ENCODE data around the gene IRF2BP2.

IRF2BP2 gene

GRCh38 chr1:234614081-234614489, 4.1 kb upstream of the IRF2BP2 start:
- FAIRE-seq (no peak), DNase-seq (ENCODE audit: insufficient read length, low spot score) (no peak)

DNA sequence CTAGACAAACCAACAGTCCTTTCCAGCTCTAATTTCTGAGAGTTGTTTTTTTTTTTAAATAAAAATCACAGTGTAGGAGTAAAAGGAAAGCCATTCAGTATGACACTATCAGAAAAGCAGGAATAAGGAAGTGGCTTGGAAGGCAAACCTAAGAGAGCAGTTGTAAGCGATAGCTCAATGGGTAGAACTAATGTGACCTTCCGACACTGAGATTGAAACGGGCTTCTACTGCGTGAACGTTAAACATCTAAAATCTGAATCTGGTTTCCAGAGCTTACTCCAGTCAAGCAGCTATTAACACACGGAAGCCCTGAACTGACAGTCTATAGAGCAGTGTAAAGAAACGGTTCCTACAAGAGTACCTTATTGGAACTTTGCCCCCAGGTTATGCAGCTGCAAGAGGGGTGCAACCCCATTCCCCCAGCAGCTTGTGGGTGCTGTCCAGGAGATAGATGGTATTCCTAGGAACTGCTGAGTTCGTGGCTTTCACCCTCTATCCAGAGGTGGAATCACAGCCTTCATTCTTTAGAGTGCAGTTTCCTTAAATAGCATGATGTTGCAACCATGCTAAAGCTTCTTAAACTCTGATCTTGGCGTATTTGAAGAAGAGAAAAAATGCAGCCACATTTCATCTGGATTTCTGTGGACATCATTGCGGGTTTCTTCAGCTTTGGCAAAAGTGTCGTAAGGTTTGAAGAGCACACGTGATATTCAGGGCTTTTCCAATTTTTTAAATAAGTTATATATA, 3.3 kb upstream of the IRF2BP2 start:
- no peak for DNase-seq (ENCODE audit: insufficient read length, low spot score)
- FAIRE-seq = no peak

- DNase-seq (ENCODE audit: insufficient read length, low spot score) (peak; percentile 86), FAIRE-seq (peak; percentile 46)
Measured at GRCh38 chr1:234612352-234613127, 2.6 kb upstream of the IRF2BP2 start.

GRCh38 chr1:234611847-234612351, 1.9 kb upstream of the IRF2BP2 start:
- no peak for FAIRE-seq

GRCh38 chr1:234611225-234611846, 1.4 kb upstream of the IRF2BP2 start:
- FAIRE-seq (no peak), DNase-seq (ENCODE audit: insufficient read length, low spot score) (no peak)

More at GRCh38 chr1:234611847-234612351, 1.9 kb upstream of the IRF2BP2 start:
- DNase-seq (ENCODE audit: insufficient read length, low spot score) = no peak

GRCh38 chr1:234610666-234611224, 767 bp upstream of the IRF2BP2 start:
- DNase-seq (ENCODE audit: insufficient read length, low spot score) = peak; percentile 88
- peak; percentile 68 for FAIRE-seq

- DNase-seq (ENCODE audit: insufficient read length, low spot score) (no peak), FAIRE-seq (no peak)
Measured at GRCh38 chr1:234609691-234610042, 311 bp downstream of the IRF2BP2 start.

- DNase-seq (ENCODE audit: insufficient read length, low spot score) = no peak
- FAIRE-seq = no peak
Measured at GRCh38 chr1:234608911-234609690, 877 bp downstream of the IRF2BP2 start.

DNA sequence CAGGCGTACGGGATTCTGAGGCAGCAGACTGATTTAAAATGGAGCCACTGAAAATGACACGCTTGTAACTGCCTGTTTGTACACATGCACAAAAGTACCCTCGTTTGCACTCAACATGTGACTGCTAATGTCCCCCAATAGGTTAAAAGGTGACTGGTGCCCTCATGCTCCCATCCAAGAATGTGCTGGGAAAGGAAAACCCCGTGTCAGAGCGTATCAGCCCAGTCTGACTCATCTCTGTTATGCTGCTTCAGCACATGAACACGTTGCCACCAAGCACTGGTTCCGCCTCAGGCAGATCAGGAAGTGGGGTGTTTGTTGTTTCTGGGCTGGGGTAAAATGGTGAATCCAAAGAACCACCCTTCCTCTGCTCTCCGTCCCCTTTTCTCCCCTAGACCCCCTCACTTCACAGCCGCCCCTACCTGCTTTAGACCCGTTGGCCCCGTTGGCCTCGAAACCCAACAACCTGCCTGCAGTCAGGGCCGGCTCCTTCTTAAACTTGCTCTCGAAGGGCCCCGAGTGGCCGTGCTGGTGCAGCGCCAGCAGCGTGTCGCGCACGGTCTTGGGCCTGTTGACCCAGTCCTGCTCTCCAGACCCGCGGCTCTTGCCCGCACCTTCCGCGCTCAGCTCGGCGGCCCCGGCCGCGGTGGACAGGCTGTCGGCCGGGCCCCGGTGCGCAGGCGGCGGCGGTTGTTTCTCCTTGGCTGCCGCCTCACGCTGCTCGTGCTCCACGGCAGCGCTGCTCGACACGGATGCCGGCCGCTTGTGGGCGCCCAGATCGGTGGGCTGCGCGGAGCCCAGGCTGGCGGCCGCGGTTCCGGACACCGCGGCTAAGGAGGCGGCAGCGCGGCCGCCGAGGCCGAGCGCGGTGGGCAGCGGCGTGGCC, 1.7 kb downstream of the IRF2BP2 start:
- FAIRE-seq (peak; percentile 48), DNase-seq (ENCODE audit: insufficient read length, low spot score) (peak; percentile 77)

GRCh38 chr1:234607109-234608024, 2.6 kb downstream of the IRF2BP2 start:
- DNase-seq (ENCODE audit: insufficient read length, low spot score) = no peak
- FAIRE-seq = no peak

- FAIRE-seq (no peak), DNase-seq (ENCODE audit: insufficient read length, low spot score) (no peak)
Measured at GRCh38 chr1:234606784-234607108, 3.2 kb downstream of the IRF2BP2 start.

- FAIRE-seq = no peak
Measured at GRCh38 chr1:234605983-234606783, 3.8 kb downstream of the IRF2BP2 start.

DNA sequence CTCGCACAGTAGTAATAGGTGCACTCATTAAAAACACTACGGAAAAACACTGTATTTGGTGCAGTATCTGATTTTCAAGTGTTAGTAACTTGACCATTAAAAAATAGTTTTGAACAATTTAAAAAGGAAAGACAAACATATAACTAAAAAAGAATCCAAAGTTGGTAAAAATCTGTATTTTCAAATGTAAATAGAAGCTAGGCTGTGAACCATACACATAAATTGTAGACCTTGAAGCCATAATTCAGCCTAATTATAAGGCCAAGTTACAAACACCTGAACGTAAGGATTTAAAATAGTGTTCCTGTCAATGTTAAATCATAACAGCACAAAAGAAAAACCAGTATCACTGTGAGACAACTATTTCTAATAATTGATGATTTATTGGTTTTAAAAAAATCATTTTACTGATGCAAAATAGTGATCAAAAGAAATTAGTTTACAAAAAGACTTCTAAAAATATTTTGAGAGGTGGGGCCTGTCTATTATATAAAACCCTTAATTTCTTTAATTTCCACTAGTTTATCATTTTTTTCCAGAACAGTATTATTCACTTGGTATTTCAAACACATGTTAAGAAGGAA, 4.5 kb downstream of the IRF2BP2 start:
- no peak for FAIRE-seq
- DNase-seq (ENCODE audit: insufficient read length, low spot score) = no peak

More at GRCh38 chr1:234605983-234606783, 3.8 kb downstream of the IRF2BP2 start:
- no peak for DNase-seq (ENCODE audit: insufficient read length, low spot score)

- no peak for DNase-seq (ENCODE audit: insufficient read length, low spot score)
- no peak for FAIRE-seq
Measured at GRCh38 chr1:234604495-234605398, 5.2 kb downstream of the IRF2BP2 start.

DNA sequence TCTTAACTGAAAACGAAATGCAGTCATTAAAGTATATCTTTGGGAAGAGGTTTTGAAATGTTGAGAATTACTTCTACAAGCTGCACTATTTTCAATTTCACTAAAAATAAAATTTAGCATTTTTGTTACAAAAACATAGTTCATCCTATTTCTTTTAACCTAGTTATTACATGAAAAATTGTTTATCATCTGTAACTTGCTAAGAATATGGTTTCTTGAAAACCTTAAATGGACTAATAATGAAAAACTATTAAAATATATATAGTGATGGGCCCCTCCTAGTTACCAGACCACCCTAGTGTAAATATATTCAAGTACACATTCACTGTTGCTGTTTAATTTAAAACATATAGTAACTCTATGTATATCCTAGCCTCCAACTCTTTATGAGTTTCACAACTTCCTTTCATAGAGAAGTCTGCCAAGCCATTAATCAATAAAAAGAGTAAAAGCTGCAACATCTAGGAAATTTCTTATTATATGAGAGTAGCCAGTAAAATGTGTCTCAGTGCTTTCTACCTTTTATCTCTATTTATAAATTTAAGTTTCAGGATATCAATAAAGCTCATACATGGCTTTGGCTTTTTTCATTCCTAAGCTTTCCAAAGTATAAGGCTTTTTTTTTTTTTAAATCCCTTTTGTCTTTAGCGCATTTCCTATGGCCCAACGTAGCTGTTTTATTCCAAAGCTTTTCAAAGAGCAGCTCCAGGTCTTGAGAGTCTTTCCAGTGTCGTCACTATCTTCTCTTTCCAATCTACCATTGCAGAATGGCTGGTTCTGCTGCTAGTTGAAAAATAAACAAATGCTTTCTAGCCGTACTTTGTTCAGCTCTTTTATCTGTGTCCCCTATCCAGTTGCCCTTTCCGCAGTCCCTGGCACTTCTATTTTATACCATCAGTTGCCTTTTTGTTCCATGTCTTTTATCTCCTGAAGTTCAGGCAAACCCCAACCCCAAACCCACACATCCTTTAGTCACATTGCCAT, 6.5 kb downstream of the IRF2BP2 start:
- DNase-seq (ENCODE audit: insufficient read length, low spot score) (no peak), FAIRE-seq (no peak)

Data from HTR-8/SVneo (cell line).